ENCODE data around the gene NOA1.

NOA1 gene

DNA sequence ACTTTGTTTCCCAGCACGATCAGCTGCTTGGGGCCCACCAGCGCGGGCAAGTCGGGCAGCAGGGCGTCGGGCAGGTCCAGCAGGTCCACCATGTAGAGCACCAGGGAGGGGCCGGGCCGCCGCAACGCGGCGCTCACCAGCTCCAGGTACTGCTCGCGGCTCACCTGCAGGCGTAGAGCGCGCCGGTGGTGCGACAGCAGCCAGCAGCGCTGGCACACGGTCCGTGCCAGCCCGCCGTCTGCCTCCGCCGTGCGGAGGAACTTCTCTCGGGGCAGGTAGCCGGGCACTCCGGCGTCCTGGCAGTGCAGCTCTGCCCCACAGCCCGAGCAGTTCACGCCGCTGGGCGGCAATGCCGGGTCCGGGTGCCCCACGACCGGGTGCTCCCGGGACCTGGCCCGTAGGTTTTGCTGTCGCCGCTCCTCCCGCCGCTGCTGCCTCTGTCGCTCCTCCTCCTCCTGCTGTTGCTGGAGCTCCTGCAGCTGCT, 527 bp downstream of the NOA1 start:
- ATAC-seq (ENCODE audit: insufficient read depth, low read depth) (peak; percentile 20), DNase-seq (peak; percentile 30)
- Histone ChIP-seq H3K4me2 (ENCODE audit: insufficient read depth, low read length) (peak overlapping the region; percentile 99), H3K9ac (ENCODE audit: low read depth, low read length) (peak overlapping the region; percentile 70), H3K27me3 (ENCODE audit: insufficient read depth, low read length, poor library complexity) (no peaks in the 10 kb centered on the region), H3K27ac (ENCODE audit: low read length) (peak overlapping the region; percentile 77), H4K20me1 (ENCODE audit: insufficient read depth, low read length) (peaks cover 49% of the 10 kb centered on the region), H3K4me3 (ENCODE audit: low read depth in 1 of 2, low read length in 2 of 2) (peak overlapping the region; percentile 63 to 70), H3K79me2 (ENCODE audit: insufficient read depth, low read length) (peaks cover 88% of the 10 kb centered on the region), H3K36me3 (ENCODE audit: insufficient read depth, low read length) (peaks cover 53% of the 10 kb centered on the region), H3K4me1 (ENCODE audit: insufficient read depth, low read length) (peaks cover 57% of the 10 kb centered on the region), H3K9me3 (ENCODE audit: insufficient read depth, low read length, severe bottlenecking) (no peaks in the 10 kb centered on the region), H2AFZ (ENCODE audit: low read depth, low read length) (peak overlapping the region; percentile 89)
- TF ChIP-seq EZH2 (IDR thresholded peaks at IDR 0.05; ENCODE audit: borderline replicate concordance, low read depth, low read length, severe bottlenecking) = no peak
- TF ChIP-seq, protein P1, sequence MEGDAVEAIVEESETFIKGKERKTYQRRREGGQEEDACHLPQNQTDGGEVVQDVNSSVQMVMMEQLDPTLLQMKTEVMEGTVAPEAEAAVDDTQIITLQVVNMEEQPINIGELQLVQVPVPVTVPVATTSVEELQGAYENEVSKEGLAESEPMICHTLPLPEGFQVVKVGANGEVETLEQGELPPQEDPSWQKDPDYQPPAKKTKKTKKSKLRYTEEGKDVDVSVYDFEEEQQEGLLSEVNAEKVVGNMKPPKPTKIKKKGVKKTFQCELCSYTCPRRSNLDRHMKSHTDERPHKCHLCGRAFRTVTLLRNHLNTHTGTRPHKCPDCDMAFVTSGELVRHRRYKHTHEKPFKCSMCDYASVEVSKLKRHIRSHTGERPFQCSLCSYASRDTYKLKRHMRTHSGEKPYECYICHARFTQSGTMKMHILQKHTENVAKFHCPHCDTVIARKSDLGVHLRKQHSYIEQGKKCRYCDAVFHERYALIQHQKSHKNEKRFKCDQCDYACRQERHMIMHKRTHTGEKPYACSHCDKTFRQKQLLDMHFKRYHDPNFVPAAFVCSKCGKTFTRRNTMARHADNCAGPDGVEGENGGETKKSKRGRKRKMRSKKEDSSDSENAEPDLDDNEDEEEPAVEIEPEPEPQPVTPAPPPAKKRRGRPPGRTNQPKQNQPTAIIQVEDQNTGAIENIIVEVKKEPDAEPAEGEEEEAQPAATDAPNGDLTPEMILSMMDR (IDR thresholded peaks at IDR 0.05; ENCODE audit: borderline replicate concordance, extremely low read depth, low read length, poor library complexity, severe bottlenecking) = peak; percentile 4

DNA sequence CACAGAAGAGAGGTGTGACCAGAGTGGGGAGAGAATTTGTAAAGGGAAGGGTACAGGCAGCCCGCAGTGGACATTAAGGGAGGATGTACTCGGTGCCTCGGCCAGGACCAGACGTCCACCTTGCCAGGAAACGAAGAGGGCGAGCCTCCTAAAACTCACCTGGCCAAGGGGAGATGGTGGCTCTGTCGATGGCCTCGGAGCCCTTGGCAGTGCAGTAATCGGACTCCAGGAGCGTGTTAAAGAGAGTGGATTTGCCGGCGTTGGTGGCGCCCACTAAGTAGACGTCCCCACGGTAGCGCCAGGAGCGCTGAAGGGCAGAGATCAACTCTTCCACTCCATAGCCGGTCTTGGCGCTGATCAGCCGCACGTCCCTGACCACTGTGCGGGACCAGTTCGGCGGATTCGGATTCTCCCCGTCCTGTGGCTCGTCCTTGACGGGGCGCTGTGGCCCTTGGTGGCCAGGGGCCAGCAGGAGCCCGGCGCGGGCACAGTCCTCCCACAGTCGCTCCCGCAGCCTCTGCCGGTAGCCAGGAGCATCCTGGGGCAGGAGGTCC, 1.0 kb downstream of the NOA1 start:
- ATAC-seq (ENCODE audit: insufficient read depth, low read depth) (no peak; the same call in 2 of the 3 replicates), DNase-seq (no peak)

DNA sequence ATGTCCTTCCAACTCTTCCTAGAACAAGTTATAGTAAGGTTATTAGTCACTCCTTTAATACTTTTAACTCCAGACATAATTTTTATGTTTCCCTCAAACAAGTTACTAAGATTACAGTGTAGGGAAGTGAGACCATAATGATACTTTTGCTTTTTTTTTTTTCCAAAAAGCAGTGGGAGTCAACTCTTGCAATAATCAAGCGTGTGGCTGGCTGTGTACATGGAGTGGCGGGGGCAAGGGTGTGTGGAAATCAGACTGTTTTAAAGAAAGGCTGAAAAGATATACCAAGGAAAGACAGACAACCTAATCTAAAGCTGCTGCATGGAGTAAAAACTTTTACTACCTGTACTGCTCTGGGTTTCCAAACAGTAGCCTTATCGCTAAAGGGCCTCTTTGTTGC, 4.1 kb downstream of the NOA1 start:
- no peak for ATAC-seq (ENCODE audit: insufficient read depth, low read depth)
- peaks cover 28% of the 10 kb centered on the region for H4K20me1 ChIP-seq (ENCODE audit: insufficient read depth, low read length)
- H3K9me3 ChIP-seq (ENCODE audit: insufficient read depth, low read length, severe bottlenecking) = no peaks in the 10 kb centered on the region
- no peak for TF ChIP-seq EZH2 (IDR thresholded peaks at IDR 0.05; ENCODE audit: borderline replicate concordance, low read depth, low read length, severe bottlenecking)
- TF ChIP-seq, protein P1 (IDR thresholded peaks at IDR 0.05; ENCODE audit: borderline replicate concordance, extremely low read depth, low read length, poor library complexity, severe bottlenecking) = no peak
- DNase-seq = no peak
- H3K4me3 ChIP-seq (ENCODE audit: low read depth in 1 of 2, low read length in 2 of 2) = no peak overlapping the region
- H3K36me3 ChIP-seq (ENCODE audit: insufficient read depth, low read length) = peaks cover 73% of the 10 kb centered on the region
- H3K79me2 ChIP-seq (ENCODE audit: insufficient read depth, low read length) = peaks cover 57% of the 10 kb centered on the region
- peaks cover 35% of the 10 kb centered on the region for H3K4me1 ChIP-seq (ENCODE audit: insufficient read depth, low read length)
- H3K4me2 ChIP-seq (ENCODE audit: insufficient read depth, low read length) = no peak overlapping the region
- no peak overlapping the region for H2AFZ ChIP-seq (ENCODE audit: low read depth, low read length)
- H3K27ac ChIP-seq (ENCODE audit: low read length) = no peak overlapping the region
- H3K27me3 ChIP-seq (ENCODE audit: insufficient read depth, low read length, poor library complexity) = no peaks in the 10 kb centered on the region
- no peak overlapping the region for H3K9ac ChIP-seq (ENCODE audit: low read depth, low read length)

More for the DNA sequence above, 1.0 kb downstream of the NOA1 start:
- Histone ChIP-seq H2AFZ (ENCODE audit: low read depth, low read length) (peak overlapping the region; percentile 89; the same call in 1 of the 2 replicates), H3K27me3 (ENCODE audit: insufficient read depth, low read length, poor library complexity) (no peaks in the 10 kb centered on the region), H3K79me2 (ENCODE audit: insufficient read depth, low read length) (peaks cover 83% of the 10 kb centered on the region), H3K9me3 (ENCODE audit: insufficient read depth, low read length, severe bottlenecking) (no peaks in the 10 kb centered on the region), H3K4me3 (ENCODE audit: low read depth in 1 of 2, low read length in 2 of 2) (peak overlapping the region; percentile 63 to 70), H3K9ac (ENCODE audit: low read depth, low read length) (peak overlapping the region; percentile 70), H3K36me3 (ENCODE audit: insufficient read depth, low read length) (peaks cover 57% of the 10 kb centered on the region), H4K20me1 (ENCODE audit: insufficient read depth, low read length) (peaks cover 44% of the 10 kb centered on the region), H3K4me2 (ENCODE audit: insufficient read depth, low read length) (peak overlapping the region; percentile 99), H3K27ac (ENCODE audit: low read length) (peak overlapping the region; percentile 77), H3K4me1 (ENCODE audit: insufficient read depth, low read length) (peaks cover 52% of the 10 kb centered on the region)
- no peak for TF ChIP-seq EZH2 (IDR thresholded peaks at IDR 0.05; ENCODE audit: borderline replicate concordance, low read depth, low read length, severe bottlenecking)
- TF ChIP-seq, protein P1 (IDR thresholded peaks at IDR 0.05; ENCODE audit: borderline replicate concordance, extremely low read depth, low read length, poor library complexity, severe bottlenecking) = no peak

Measured in DND-41 (cell line).